Bronchus fibroblast of lung (primary cell): ENCODE measurements around the gene NAT16. TPM values are rescaled to one million over a fixed set of nuclear protein-coding genes. Genes with fewer than 3 reads are reported as not detected.

Experiments
- total RNA-seq: library from RNA; depleted of rRNA; stranded (reverse); fragments of >200 nt; gene quantifications from 2 replicates; pipeline ENCODE4 v1.2.3, GENCODE V29; 2015

Gene NAT16
- under 0.01 and 0.15 TPM in 2 replicates for total RNA-seq

GRCh38 chr7:101180130-101180755 lies at the start of gene NAT16:
Gene NAT16, minus strand, starts transcription at chr7:101180293. Its CDS starts 5,486 bp downstream, at chr7:101174807.

GRCh38 chr7:101217388-101218235 lies 37.5 kb upstream of the NAT16 start, which contains the start of the genes PLOD3 and ZNHIT1:
Gene PLOD3, minus strand, starts transcription at chr7:101217581. Its CDS starts 307 bp downstream, at chr7:101217274.
Gene ZNHIT1, plus strand, starts transcription at chr7:101218165. Its CDS starts 31 bp downstream, at chr7:101218196.

DNA sequence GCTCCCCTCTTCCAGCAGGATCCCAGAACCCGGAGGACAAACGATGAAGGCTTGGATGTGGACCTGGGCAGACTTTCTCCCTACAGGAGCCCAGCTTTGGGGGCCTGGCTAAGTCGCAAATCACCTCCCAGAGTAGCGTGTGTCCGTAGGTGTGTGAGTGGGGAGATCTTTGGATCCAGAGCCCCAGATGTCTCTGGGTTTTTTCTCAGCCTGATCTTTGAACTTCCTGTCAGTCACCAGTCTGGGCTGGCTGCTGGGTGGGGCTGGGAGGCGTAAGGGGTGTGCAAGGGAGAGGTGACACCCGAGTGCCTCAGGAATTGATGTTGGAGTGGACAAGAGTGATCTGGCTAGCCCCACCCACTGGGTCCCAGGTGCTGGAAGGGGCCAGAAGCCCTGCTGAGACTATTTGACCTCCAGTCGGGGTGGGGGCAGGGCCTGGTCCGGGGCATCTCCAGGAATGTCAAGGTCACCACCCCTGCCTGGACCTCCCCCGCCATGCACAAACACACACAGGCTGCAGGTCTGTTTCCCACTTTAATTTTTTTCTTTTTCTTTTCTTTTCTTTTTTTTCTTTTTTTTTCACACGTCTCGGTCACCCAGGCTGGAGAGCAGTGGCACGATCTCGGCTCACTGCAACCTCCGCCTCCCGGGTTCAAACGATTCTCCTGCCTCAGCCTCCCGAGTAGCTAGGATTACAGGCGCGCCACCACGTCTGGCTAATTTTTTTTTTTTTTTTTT lies 20.9 kb upstream of the NAT16 start, which contains the start of gene MOGAT3:
TSS of gene MOGAT3 (minus strand) at position 175 of the 738 bp plus-strand sequence. CDS start 182 bp downstream, outside the sequence.

GRCh38 chr7:101165075-101165957 lies 14.8 kb downstream of the NAT16 start, which contains the start of gene VGF:
Gene VGF, minus strand, starts transcription at chr7:101165569. Its CDS starts 726 bp downstream, at chr7:101164843.

DNA sequence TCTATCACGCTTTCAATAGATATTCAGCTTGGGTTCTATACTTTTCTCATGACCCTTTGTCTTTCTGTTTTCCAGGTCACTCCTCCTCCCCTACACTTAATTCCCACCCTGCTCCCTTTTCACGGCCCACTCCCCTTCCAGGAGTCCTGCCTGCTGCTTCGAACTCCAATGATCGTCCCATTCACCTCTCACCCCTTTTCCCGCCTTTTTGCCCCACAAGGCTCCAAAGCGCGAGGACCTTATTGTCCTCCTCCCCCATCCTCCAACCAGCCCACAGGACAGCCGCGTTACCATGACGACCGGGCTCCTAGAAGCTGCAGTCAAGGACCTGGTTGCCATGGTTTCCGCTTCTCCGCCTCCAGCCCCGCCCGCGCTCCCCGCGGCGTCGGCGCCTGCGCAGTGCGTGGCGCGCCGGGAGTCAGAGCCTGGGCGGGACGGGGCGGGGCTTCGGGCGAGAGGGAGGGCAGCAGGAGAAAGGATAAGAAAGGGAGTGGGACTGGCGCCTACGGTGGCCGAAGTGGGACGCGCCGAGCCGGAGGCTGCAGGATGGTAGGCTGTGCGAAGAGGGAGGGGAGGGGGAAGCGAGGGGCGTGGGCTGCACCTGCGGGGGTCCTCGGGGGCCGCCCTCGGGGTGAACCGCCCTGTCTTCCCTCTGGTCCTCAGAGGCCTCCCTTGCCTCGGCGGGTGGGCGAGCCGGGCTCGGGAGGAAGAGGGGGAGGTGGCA lies 26.0 kb downstream of the NAT16 start, which contains the start of gene AP1S1:
TSS of gene AP1S1 (plus strand) at position 508 of the 724 bp plus-strand sequence. CDS start at position 547, 39 bp downstream.

GRCh38 chr7:101126651-101127459 lies 53.2 kb downstream of the NAT16 start, which contains the start of gene SERPINE1:
Gene SERPINE1, plus strand, starts transcription at chr7:101127104. Its CDS starts 1,290 bp downstream, at chr7:101128394.

Other genes with a start within 250 kb of the NAT16 start
- not detected in 2 replicates for gene MUC3A, start 230.8 kb downstream of the NAT16 start, total RNA-seq
- gene MUC12, start 210.7 kb downstream of the NAT16 start, total RNA-seq, result 1.2 and 1.8 TPM in 2 replicates
- gene MUC17, start 160.2 kb downstream of the NAT16 start, total RNA-seq, result not detected in 2 replicates
- gene TRIM56, start 94.8 kb downstream of the NAT16 start, total RNA-seq, result 6.6 and 7.1 TPM in 2 replicates
- gene SERPINE1, start 53.2 kb downstream of the NAT16 start, total RNA-seq, result 1,155 and 1,164 TPM in 2 replicates
- 156 TPM in 2 replicates for gene AP1S1, start 25.8 kb downstream of the NAT16 start, total RNA-seq
- 1.7 and 1.9 TPM in 2 replicates for gene VGF, start 14.7 kb downstream of the NAT16 start, total RNA-seq
- gene MOGAT3, start 20.7 kb upstream of the NAT16 start, total RNA-seq, result not detected in 2 replicates
- gene PLOD3, start 37.3 kb upstream of the NAT16 start, total RNA-seq, result 101 and 106 TPM in 2 replicates
- 130 and 132 TPM in 2 replicates for gene ZNHIT1, start 37.9 kb upstream of the NAT16 start, total RNA-seq
- gene CLDN15, start 57.5 kb upstream of the NAT16 start, total RNA-seq, result 1.5 and 2.4 TPM in 2 replicates
- gene FIS1, start 64.8 kb upstream of the NAT16 start, total RNA-seq, result 226 and 252 TPM in 2 replicates
- 24.2 and 31.8 TPM in 2 replicates for gene IFT22, start 141.5 kb upstream of the NAT16 start, total RNA-seq
- 1.0 TPM in 1 of 2 replicates, not detected in the other for gene COL26A1, start 182.6 kb upstream of the NAT16 start, total RNA-seq